Midbrain (tissue), 1 donor: ENCODE results near the gene NXN.
"Not testable (repeated sequence)": the region's sequence is repeated elsewhere in the genome, so short reads cannot be mapped to it uniquely, and the experiment has no call there.

ENCODE experiments used
- DNase-seq: peaks from one replicate; lab custom pipeline; 2025; lab: John Stamatoyannopoulos, UW

The NXN gene

GRCh38 chr17:979212-979538 is 401 bp downstream of the NXN start:
- DNase-seq: no peak

DNA sequence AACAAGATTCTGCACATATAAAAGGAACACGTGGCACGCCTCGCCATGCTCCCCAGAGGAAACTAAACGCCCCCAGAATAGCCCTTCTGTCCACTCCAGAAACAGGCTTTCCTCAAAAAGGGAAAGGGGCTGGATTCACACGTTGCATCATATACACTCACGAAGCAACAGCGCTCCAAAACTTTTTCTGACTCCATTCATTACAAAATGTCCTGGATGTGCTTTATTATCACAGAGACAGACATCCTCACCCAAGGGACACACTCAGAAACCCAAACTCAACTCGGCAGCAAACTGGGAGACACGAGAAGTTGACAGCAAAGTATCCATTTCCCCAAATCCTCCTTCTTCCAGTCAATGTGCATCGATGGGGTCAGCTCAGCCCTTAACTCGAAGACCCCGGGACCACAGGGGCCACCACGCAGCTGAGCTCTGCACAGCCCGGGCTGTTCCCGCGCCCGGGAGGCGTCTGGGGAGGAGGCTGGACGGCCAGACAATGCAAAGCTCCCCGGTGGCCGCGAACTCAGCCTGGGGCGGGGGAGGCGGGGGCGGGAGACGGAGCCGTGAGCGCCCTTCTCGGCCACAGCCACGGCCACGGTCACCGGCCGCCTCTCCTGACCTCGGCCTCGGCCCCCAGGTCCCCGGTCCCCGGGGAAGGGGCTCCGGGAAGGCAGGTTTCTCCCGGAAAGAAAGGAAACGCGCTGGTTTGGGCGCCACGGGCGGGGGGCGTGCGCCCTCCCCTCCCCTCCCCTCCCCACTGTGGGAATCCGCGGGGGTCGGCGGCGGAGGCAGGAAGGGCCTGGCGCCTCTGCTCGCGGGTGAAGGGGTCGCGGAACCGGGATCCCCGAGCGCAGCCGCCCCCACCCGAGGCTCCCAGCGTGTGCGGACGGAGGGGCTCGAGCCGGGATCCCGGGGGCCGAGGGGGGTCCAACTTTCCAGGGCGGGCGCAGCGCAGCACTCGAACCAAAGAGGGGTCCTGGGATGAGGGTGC is 1.2 kb downstream of the NXN start:
- no peak for DNase-seq

DNA sequence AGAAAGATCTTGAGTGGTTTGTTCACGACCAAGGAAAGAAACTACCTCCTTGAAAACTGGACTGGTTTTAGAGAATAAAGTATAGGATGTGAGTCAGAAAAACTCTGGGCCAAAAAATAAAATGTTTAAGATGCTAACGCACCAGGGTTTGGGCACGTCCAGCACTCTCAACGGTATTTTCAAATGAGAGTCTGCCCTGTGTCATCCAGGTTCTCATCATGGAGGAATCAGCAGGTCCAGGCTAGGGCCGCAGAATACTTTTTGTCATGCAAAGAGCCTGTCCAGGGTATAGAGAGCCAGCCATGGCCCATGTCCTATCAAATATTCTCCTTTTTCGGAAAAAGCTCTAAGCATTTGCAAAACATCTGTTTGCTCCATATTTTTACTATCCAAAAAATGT is 2.4 kb downstream of the NXN start:
- no peak for DNase-seq

GRCh38 chr17:976312-976711 is 3.3 kb downstream of the NXN start:
- no peak for DNase-seq

- DNase-seq: peak; percentile 32
Observed at GRCh38 chr17:975371-975915, 4.1 kb downstream of the NXN start.

DNA sequence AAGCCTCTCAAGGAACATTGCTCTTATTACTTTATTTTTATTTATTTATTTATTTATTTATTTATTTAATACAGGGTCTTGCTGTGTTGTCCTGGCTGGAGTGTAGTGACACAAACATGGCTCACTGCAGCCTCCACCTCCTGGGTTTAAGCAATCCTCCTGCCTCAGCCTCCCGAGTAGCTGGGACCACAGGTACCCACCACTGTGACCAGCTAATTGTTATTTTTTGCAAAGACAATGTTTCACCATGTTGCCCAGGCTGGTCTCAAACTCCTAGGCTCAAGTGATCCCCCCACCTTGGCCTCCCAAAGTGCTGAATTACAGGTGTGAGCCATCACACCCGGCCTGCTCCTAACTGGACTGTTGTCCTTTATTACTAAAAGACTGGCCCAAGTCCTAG is 4.8 kb downstream of the NXN start:
- not testable (repeated sequence) for DNase-seq

DNA sequence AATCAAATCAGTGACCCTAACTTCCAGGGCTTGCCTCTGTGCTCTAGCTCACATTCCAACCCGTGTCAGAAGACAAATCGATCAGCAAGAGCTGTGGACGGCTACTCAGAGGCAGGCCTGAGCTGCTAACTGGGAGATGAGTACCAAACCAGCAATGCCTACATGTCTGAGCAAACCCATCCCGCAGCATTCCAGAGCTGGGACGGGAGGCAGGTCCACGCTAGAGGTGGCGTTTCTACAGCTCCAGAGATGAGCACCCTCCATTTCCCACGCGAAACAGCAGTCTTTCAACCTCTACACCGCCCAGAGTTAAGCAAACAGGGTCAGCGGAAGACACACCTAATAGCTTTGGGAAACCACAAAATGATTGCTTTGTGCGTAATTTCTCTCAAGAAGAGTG is 6.5 kb downstream of the NXN start:
- no peak for DNase-seq

DNA sequence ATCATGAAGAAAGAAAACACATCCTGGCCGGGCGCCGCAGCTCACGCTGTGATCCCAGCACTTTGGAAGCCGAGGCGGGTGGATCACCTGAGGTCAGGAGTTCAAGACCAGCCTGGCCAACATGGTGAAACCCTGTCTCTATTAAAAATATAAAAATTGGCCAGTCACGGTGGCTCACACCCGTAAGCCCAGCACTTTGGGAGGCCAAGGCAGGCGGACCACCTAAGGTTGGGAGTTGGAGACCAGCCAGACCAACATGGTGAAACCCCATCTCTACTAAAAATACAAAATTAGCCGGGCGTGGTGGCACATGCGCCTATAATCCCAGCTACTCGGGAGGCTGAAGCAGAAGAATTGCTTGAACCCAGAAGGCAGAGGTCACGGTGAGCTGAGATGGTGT is 7.7 kb downstream of the NXN start:
- DNase-seq: not testable (repeated sequence)

- DNase-seq: no peak
Observed at GRCh38 chr17:970364-970763, 9.2 kb downstream of the NXN start.

- DNase-seq: no peak
Observed at GRCh38 chr17:969811-970355, 9.7 kb downstream of the NXN start.

GRCh38 chr17:968812-969730 is 10.5 kb downstream of the NXN start:
- DNase-seq: no peak

DNA sequence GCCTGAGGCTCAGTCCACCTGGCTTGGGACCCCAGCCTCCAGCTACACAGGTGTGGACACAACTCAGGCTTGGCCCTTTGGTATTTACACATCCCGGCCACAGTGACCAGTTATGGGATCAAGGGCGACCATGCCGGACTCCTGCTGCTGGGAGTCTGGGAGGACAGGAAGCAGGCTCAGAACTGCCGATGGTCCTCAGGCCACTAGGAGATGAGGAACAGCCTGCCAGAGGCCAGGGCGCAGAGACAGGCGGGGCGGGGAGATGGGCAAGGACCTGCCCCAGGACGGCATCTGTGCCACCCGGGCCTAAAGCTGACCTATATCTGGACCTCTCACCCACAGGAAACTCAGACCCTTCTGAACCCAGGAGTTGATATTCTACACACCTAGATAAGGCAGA is 12.5 kb downstream of the NXN start:
- no peak for DNase-seq

DNA sequence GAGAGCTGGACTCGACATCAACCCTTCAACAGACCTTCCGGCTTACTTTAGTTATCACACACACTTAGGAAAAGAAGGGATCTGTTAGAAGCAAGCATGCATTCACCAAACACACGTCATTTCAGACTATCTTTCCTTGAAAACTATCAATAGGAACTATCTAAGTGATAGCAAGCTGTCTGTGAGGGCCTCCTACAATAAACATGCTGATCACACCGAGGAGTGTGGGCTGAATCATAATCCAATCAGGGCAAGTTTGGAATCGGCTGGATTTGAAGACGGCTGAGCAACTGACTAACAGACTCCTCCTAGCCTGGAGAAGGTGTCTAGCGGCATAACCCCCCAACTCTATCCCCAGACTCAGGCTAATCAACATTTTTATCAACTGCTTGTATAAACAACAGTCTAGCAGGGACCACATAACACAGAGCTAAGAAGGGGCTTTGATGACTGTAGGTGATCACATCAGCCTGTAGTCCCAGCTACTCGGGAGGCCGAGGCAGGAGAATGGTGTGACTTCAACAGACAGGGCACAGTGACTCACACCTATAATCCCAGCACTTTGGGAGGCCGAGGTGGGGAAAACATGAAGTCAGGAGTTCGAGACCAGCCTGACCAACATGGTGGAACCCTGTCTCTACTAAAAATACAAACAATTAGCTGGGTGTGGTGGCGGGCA is 14.1 kb downstream of the NXN start:
- DNase-seq: no peak

- DNase-seq: no peak
Observed at GRCh38 chr17:964876-965275, 14.7 kb downstream of the NXN start.

- no peak for DNase-seq
Observed at GRCh38 chr17:962670-963069, 16.9 kb downstream of the NXN start.

DNA sequence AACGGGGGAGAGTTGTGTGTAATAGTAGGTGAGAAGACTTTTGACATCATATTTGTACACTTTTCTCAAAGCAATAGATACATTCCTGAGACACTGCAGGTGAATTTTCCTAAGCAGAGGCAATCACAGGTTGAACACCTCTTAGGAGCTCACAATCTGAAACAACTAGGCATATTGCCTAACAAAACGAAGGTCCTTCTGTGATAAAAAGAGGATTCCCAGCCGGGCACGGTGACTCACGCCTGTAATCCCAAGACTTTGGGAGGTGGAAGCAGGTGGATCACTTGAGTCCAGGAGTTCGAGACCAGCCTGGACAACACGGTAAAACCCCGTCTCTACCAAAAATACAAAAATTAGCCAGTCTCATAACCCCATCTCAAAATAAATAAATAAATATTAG is 17.4 kb downstream of the NXN start:
- DNase-seq: no peak

GRCh38 chr17:958712-959451 is 20.7 kb downstream of the NXN start:
- DNase-seq: no peak

GRCh38 chr17:957856-958421 is 21.6 kb downstream of the NXN start:
- no peak for DNase-seq

DNA sequence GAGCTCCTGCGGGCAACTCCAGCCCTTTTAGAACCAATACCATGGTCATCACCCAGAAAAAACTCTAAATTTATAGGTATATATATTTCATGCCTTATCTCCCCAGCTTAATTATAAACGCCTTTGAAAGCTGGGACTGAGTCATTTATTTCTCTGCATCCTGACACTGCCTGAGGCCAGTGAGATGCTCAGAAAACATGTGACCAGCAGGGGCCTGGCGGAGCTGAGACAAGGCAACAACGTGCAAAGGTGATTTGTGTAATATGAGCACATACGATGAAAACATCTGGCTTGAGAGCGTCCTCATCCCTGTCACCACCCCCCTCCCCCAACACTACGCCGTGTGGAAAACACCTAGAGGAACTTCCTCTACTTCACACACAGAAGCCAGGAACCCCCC is 22.7 kb downstream of the NXN start:
- no peak for DNase-seq

DNA sequence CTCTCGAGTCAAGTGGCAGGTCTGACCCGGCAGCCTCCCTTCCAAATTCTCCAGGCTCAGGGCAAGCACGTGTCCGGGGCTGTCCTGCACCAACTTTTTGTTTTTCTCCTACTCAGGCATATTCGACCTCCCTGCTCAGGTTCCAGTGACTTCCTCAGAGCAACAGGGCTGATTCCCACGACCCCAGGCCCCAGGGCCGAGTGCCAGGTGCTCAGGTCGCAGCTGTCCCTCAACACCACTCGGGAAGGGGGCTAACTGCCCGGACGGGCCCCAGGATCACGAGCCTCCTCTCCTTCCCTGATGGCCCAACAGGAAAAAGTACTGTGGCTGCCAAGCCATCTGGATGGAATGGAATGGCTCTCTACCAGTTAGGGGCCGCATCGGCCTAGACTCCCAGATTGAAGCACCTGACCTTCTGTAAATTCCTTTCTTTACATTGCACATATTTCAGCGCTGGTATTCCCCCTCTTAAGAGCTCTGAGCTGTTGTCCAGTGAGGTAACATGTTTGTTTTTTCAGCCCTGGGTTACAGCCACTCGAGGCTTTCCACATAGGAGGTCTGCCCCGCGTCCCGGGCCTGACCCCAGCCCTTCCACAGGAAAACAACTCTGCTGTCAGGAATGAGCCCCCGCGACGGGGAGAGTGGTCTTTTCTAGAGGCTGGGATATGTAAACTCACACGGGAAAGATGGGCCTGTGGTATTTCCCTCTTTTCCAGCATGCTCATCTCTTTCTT is 25.0 kb downstream of the NXN start:
- no peak for DNase-seq
